Activated CD4-positive, alpha-beta T cell treated with anti-CD3 and anti-CD28 coated beads, Interleukin-2, amount 10 ng/mL, durations not matched to agents 24 days and 14 days (primary cell): ENCODE measurements around the gene CECR2. TPM values are rescaled to one million over a fixed set of nuclear protein-coding genes. Genes with fewer than 3 reads are reported as not detected.
A peak's percentile ranks its signal among the peaks of the same experiment; 100 is the strongest.

Experiments
- DNase-seq: peaks from one replicate; pipeline ENCODE4 v3.0.0; 2022
- H3K27ac Mint-ChIP-seq: one replicate; pipeline ENCODE4 v1.8.0; 2022; ENCODE audit warnings: mild to moderate bottlenecking, mixed read lengths
- H3K27me3 Mint-ChIP-seq: one replicate; pipeline ENCODE4 v1.8.0; 2022; ENCODE audit warnings: mixed read lengths
- H3K36me3 Mint-ChIP-seq: one replicate; pipeline ENCODE4 v1.8.0; 2022; ENCODE audit warnings: low read depth, mild to moderate bottlenecking, mixed read lengths
- H3K4me1 Mint-ChIP-seq: one replicate; pipeline ENCODE4 v1.8.0; 2021; ENCODE audit warnings: mixed read lengths
- H3K4me3 Mint-ChIP-seq: one replicate; pipeline ENCODE4 v1.8.0; 2022; ENCODE audit warnings: mild to moderate bottlenecking, moderate library complexity, mixed read lengths
- H3K9me3 Mint-ChIP-seq: one replicate; pipeline ENCODE4 v1.8.0; 2021; ENCODE audit warnings: mixed read lengths
- intact Hi-C: fragments of 100-400 bp; cut with micrococcal nuclease; formaldehyde crosslinking; loops from one replicate; pipeline ENCODE4 v1.15.1; 2023
- total RNA-seq: library from RNA; stranded (reverse); gene quantifications from 2 replicates; pipeline ENCODE4 v1.2.3, GENCODE V29; 2022

Gene CECR2
- total RNA-seq, 1 donor from 2014 or later, result 0.09 TPM

GRCh38 chr22:17348464-17349103, 20.7 kb upstream of the CECR2 start:
- intact Hi-C loops, result no loop called here
- Mint-ChIP-seq H3K27me3 (peaks cover 14% of the 10 kb centered on the region), H3K36me3 (no peaks in the 10 kb centered on the region), H3K4me3 (no peak overlapping the region), H3K4me1 (peaks cover 5% of the 10 kb centered on the region), H3K27ac (no peak overlapping the region), H3K9me3 (no peaks in the 10 kb centered on the region)
- DNase-seq, result no peak

GRCh38 chr22:17349172-17349571, 20.1 kb upstream of the CECR2 start:
- H3K4me1 Mint-ChIP-seq, result peaks cover 5% of the 10 kb centered on the region
- DNase-seq, result no peak

GRCh38 chr22:17350292-17350691, 19.0 kb upstream of the CECR2 start:
- Mint-ChIP-seq H3K36me3 (no peaks in the 10 kb centered on the region), H3K9me3 (no peaks in the 10 kb centered on the region)

More at GRCh38 chr22:17349172-17349571, 20.1 kb upstream of the CECR2 start:
- H3K9me3 Mint-ChIP-seq, result no peaks in the 10 kb centered on the region
- no peaks in the 10 kb centered on the region for H3K36me3 Mint-ChIP-seq
- H3K27ac Mint-ChIP-seq, result no peak overlapping the region
- intact Hi-C loops, result no loop called here
- H3K27me3 Mint-ChIP-seq, result peaks cover 14% of the 10 kb centered on the region
- H3K4me3 Mint-ChIP-seq, result no peak overlapping the region

GRCh38 chr22:17352798-17353197, 16.5 kb upstream of the CECR2 start:
- Mint-ChIP-seq H3K4me1 (peaks cover 5% of the 10 kb centered on the region), H3K9me3 (no peaks in the 10 kb centered on the region), H3K36me3 (no peaks in the 10 kb centered on the region), H3K4me3 (no peak overlapping the region), H3K27ac (no peak overlapping the region), H3K27me3 (peaks cover 16% of the 10 kb centered on the region)
- intact Hi-C loops, result no loop called here
- no peak for DNase-seq

More at GRCh38 chr22:17350292-17350691, 19.0 kb upstream of the CECR2 start:
- Mint-ChIP-seq H3K4me1 (peaks cover 5% of the 10 kb centered on the region), H3K27me3 (peaks cover 14% of the 10 kb centered on the region), H3K27ac (no peak overlapping the region), H3K4me3 (no peak overlapping the region)
- DNase-seq, result no peak
- intact Hi-C loops, result no loop called here

- H3K4me3 Mint-ChIP-seq, result no peak overlapping the region
- H3K27ac Mint-ChIP-seq, result no peak overlapping the region
- no peak for DNase-seq
- H3K4me1 Mint-ChIP-seq, result no peaks in the 10 kb centered on the region
- no peaks in the 10 kb centered on the region for H3K9me3 Mint-ChIP-seq
- H3K27me3 Mint-ChIP-seq, result peaks cover 3% of the 10 kb centered on the region
- H3K36me3 Mint-ChIP-seq, result no peaks in the 10 kb centered on the region
- intact Hi-C loops, result no loop called here
These were observed 11.6 kb upstream of the CECR2 start for GRCh38 chr22:17357688-17358087.

- Mint-ChIP-seq H3K27me3 (peaks cover 3% of the 10 kb centered on the region), H3K9me3 (no peaks in the 10 kb centered on the region), H3K4me1 (no peaks in the 10 kb centered on the region), H3K27ac (no peak overlapping the region), H3K4me3 (no peak overlapping the region), H3K36me3 (no peaks in the 10 kb centered on the region)
- no peak for DNase-seq
- intact Hi-C loops, result no loop called here
These were observed 10.8 kb upstream of the CECR2 start for GRCh38 chr22:17358415-17358814.

- Mint-ChIP-seq H3K4me3 (no peak overlapping the region), H3K9me3 (no peaks in the 10 kb centered on the region), H3K27ac (no peak overlapping the region), H3K36me3 (no peaks in the 10 kb centered on the region), H3K27me3 (peaks cover 6% of the 10 kb centered on the region), H3K4me1 (no peaks in the 10 kb centered on the region)
- DNase-seq, result no peak
- intact Hi-C loops, result no loop called here
These were observed 9.8 kb upstream of the CECR2 start for GRCh38 chr22:17359501-17359900.

GRCh38 chr22:17366329-17366728, 2.9 kb upstream of the CECR2 start:
- Mint-ChIP-seq H3K27ac (no peak overlapping the region), H3K4me3 (no peak overlapping the region), H3K27me3 (peaks cover 48% of the 10 kb centered on the region), H3K36me3 (no peaks in the 10 kb centered on the region), H3K4me1 (peaks cover 21% of the 10 kb centered on the region), H3K9me3 (no peaks in the 10 kb centered on the region)
- DNase-seq, result no peak
- intact Hi-C loops, result loop anchor here (5.0 kb wide), 1 partner anchor 84 kb away; no protein-coding TSS in a partner anchor

- peak overlapping the region; percentile 7 for H3K4me3 Mint-ChIP-seq
- H3K27ac Mint-ChIP-seq, result no peak overlapping the region
- no peaks in the 10 kb centered on the region for H3K9me3 Mint-ChIP-seq
- peaks cover 21% of the 10 kb centered on the region for H3K4me1 Mint-ChIP-seq
- peaks cover 52% of the 10 kb centered on the region for H3K27me3 Mint-ChIP-seq
- H3K36me3 Mint-ChIP-seq, result no peaks in the 10 kb centered on the region
- DNase-seq, result peak; percentile 77
- intact Hi-C loops, result loop anchor here (5.0 kb wide), 1 partner anchor 85 kb away; no protein-coding TSS in a partner anchor
These were observed 2.4 kb upstream of the CECR2 start for GRCh38 chr22:17366830-17367229.

GRCh38 chr22:17368144-17368543, 1.1 kb upstream of the CECR2 start:
- intact Hi-C loops, result loop anchor here (2.0 to 5.0 kb wide), 2 partner anchors 86 to 149 kb away; partner anchors contain the start of gene ADA2
- peak overlapping the region; percentile 11 for H3K27ac Mint-ChIP-seq
- DNase-seq, result no peak
- H3K36me3 Mint-ChIP-seq, result no peaks in the 10 kb centered on the region
- peaks cover 57% of the 10 kb centered on the region for H3K27me3 Mint-ChIP-seq
- H3K4me1 Mint-ChIP-seq, result peaks cover 21% of the 10 kb centered on the region
- no peaks in the 10 kb centered on the region for H3K9me3 Mint-ChIP-seq
- H3K4me3 Mint-ChIP-seq, result peak overlapping the region; percentile 81

GRCh38 chr22:17368554-17369438, 464 bp upstream of the CECR2 start:
- DNase-seq, result peak; percentile 68
- intact Hi-C loops, result loop anchor here (2.0 to 5.0 kb wide), 2 partner anchors 86 to 150 kb away; partner anchors contain the start of gene ADA2
- no peaks in the 10 kb centered on the region for H3K9me3 Mint-ChIP-seq

GRCh38 chr22:17370026-17370765, 936 bp downstream of the CECR2 start:
- H3K36me3 Mint-ChIP-seq, result no peaks in the 10 kb centered on the region
- H3K27me3 Mint-ChIP-seq, result peaks cover 60% of the 10 kb centered on the region
- peak overlapping the region; percentile 48 for H3K4me3 Mint-ChIP-seq
- H3K4me1 Mint-ChIP-seq, result peaks cover 21% of the 10 kb centered on the region
- intact Hi-C loops, result no loop called here
- H3K9me3 Mint-ChIP-seq, result no peaks in the 10 kb centered on the region
- peak; percentile 56 for DNase-seq
- H3K27ac Mint-ChIP-seq, result no peak overlapping the region

More at GRCh38 chr22:17368554-17369438, 464 bp upstream of the CECR2 start:
- peak overlapping the region; percentile 81 for H3K4me3 Mint-ChIP-seq
- H3K27ac Mint-ChIP-seq, result peak overlapping the region; percentile 11
- H3K4me1 Mint-ChIP-seq, result peaks cover 21% of the 10 kb centered on the region
- no peaks in the 10 kb centered on the region for H3K36me3 Mint-ChIP-seq
- H3K27me3 Mint-ChIP-seq, result peaks cover 61% of the 10 kb centered on the region

- H3K4me1 Mint-ChIP-seq, result peaks cover 21% of the 10 kb centered on the region
- DNase-seq, result no peak
- no peaks in the 10 kb centered on the region for H3K36me3 Mint-ChIP-seq
- intact Hi-C loops, result no loop called here
- H3K4me3 Mint-ChIP-seq, result peak overlapping the region; percentile 48
- no peaks in the 10 kb centered on the region for H3K9me3 Mint-ChIP-seq
- H3K27me3 Mint-ChIP-seq, result peaks cover 62% of the 10 kb centered on the region
- no peak overlapping the region for H3K27ac Mint-ChIP-seq
These were observed 1.6 kb downstream of the CECR2 start for GRCh38 chr22:17370766-17371432.
